Loucy (cell line): ENCODE measurements around the gene UFC1.

Experiments used
- EZH2phosphoT487 ChIP-seq: fragments of 200-600 bp; IDR thresholded peaks from 2 replicates; pipeline ENCODE4 v1.6.1; 2018; ENCODE audit warnings: antibody characterized with exemption, mild to moderate bottlenecking, moderate library complexity, borderline replicate concordance
- TF ChIP-seq, protein P1 (sequence below): fragments of 200-600 bp; sonication (generic); conservative IDR thresholded peaks from 2 replicates; pipeline ENCODE4 v1.5.1; 2014; ENCODE audit warnings: mild to moderate bottlenecking, antibody characterized with exemption, low read length

DNA sequence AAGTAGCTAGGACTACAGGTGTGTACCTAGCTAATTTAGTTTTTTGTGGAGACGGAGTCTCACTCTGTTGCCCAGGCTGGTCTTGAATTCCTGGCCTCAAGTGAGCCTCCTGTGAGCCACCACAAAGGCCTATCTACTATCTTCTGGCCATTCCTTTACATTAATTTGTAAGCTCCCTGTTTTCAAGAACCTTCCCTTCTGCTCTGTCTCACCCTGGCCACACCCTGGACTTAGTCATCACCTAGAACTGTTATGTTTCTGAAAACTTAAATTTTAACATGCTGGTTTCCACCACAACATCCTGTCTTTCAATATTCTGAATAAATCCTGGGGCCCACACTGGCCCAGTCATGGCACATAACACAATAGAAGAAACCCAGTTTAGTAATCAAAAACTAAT is 28.4 kb downstream of the UFC1 start:
- TF ChIP-seq, protein P1, sequence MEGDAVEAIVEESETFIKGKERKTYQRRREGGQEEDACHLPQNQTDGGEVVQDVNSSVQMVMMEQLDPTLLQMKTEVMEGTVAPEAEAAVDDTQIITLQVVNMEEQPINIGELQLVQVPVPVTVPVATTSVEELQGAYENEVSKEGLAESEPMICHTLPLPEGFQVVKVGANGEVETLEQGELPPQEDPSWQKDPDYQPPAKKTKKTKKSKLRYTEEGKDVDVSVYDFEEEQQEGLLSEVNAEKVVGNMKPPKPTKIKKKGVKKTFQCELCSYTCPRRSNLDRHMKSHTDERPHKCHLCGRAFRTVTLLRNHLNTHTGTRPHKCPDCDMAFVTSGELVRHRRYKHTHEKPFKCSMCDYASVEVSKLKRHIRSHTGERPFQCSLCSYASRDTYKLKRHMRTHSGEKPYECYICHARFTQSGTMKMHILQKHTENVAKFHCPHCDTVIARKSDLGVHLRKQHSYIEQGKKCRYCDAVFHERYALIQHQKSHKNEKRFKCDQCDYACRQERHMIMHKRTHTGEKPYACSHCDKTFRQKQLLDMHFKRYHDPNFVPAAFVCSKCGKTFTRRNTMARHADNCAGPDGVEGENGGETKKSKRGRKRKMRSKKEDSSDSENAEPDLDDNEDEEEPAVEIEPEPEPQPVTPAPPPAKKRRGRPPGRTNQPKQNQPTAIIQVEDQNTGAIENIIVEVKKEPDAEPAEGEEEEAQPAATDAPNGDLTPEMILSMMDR, result no peak
- TF ChIP-seq EZH2phosphoT487, result no peak
